H1 (cell line): Measurements from ENCODE around the gene PTPRG. TPM values are rescaled to one million over a fixed set of nuclear protein-coding genes. Genes with fewer than 3 reads are reported as not detected.

Experiments
- CTCF ChIA-PET: fragments of 300-600 bp; sonication (Branson Sonifier 250); formaldehyde crosslinking; loops from one replicate; lab custom pipeline; 2021; ENCODE audit not compliant: partially characterized antibody; lab: Charles Lee
- POLR2A ChIA-PET: fragments of 300-600 bp; sonication (Branson Sonifier 250); formaldehyde crosslinking; loops from one replicate; lab custom pipeline; 2021; ENCODE audit warnings: inconsistent platforms; ENCODE audit not compliant: partially characterized antibody; lab: Charles Lee
- DNase-seq, 2 experiments: peaks; one replicate each; pipeline versions ENCODE4 v3.0.0 to v3.0.0-alpha.2; 2010 to 2022; ENCODE audit warnings: low spot score in 2 of 2, low read depth in 1 of 2, mixed read lengths in 1 of 2
- FAIRE-seq: peaks from 2 replicates; lab custom pipeline; 2011; peaks lifted over from hg19 to GRCh38; lab: Jason Lieb, UNC
- H2AFZ ChIP-seq: 2 replicates; pipeline ENCODE4 v1.8.1; 2012; ENCODE audit warnings: low read length, inconsistent platforms
- H2AK5ac ChIP-seq: 2 replicates; pipeline ENCODE4 v1.6.1; 2013; ENCODE audit warnings: low read depth, low read length
- H2BK120ac ChIP-seq: replicated peaks from 2 replicates; pipeline ENCODE3; 2013; ENCODE audit warnings: low read depth, low read length, inconsistent platforms
- H2BK12ac ChIP-seq: 2 replicates; pipeline ENCODE4 v1.6.1; 2013; ENCODE audit warnings: low read depth, low read length
- H2BK15ac ChIP-seq: 2 replicates; pipeline ENCODE4 v1.6.1; 2013; ENCODE audit warnings: low read length
- H2BK20ac ChIP-seq: 2 replicates; pipeline ENCODE4 v1.6.1; 2013; ENCODE audit warnings: low read length
- H2BK5ac ChIP-seq: 2 replicates; pipeline ENCODE4 v1.6.1; 2013; ENCODE audit warnings: low read depth, low read length
- H3K14ac ChIP-seq: 2 replicates; pipeline ENCODE4 v1.6.1; 2013; ENCODE audit warnings: inconsistent platforms; ENCODE audit not compliant: insufficient read length
- H3K18ac ChIP-seq: 2 replicates; pipeline ENCODE4 v1.6.1; 2013; ENCODE audit warnings: low read length; ENCODE audit errors: extremely low read depth
- H3K23ac ChIP-seq: 2 replicates; pipeline ENCODE4 v1.6.1; 2013; ENCODE audit warnings: inconsistent platforms; ENCODE audit not compliant: insufficient read length
- H3K23me2 ChIP-seq: 2 replicates; pipeline ENCODE4 v1.6.1; 2013; ENCODE audit warnings: low read depth, low read length
- H3K27ac ChIP-seq: 2 replicates; pipeline ENCODE4 v1.6.1; 2011; ENCODE audit warnings: low read depth, low read length, inconsistent platforms
- H3K27me3 ChIP-seq, 4 experiments: replicated peaks in 1 of 4; 1 replicate in 1 of 4; 2 replicates in 3 of 4; pipeline versions ENCODE4 v1.6.1 to v1.8.1; 2011 to 2013; ENCODE audit warnings: low read length in 3 of 4, mild to moderate bottlenecking in 3 of 4, inconsistent platforms in 2 of 4, mixed read lengths in 2 of 4, moderate library complexity in 1 of 4; ENCODE audit not compliant: control insufficient read depth in 3 of 4, insufficient read depth in 3 of 4; ENCODE audit errors: extremely low read depth in 1 of 4
- H3K36me3 ChIP-seq, 4 experiments: 2 replicates each; pipeline versions ENCODE4 v1.6.1 to v1.8.1; 2011 to 2013; ENCODE audit warnings: mild to moderate bottlenecking in 4 of 4, low read length in 3 of 4, moderate library complexity in 2 of 4, control low read depth in 1 of 4, inconsistent platforms in 1 of 4; ENCODE audit not compliant: insufficient read depth in 4 of 4, control insufficient read depth in 2 of 4
- H3K4ac ChIP-seq: replicated peaks from 2 replicates; pipeline ENCODE3; 2013; ENCODE audit warnings: low read length, low read depth, mixed read lengths, inconsistent platforms; ENCODE audit not compliant: insufficient read length
- H3K4me1 ChIP-seq, 4 experiments: replicated peaks in 1 of 4; 1 replicate in 1 of 4; 2 replicates in 3 of 4; pipeline versions ENCODE4 v1.6.1 to v1.8.1; 2011 to 2013; ENCODE audit warnings: low read length in 3 of 4, inconsistent platforms in 2 of 4, mixed read lengths in 1 of 4; ENCODE audit not compliant: insufficient read depth in 4 of 4, control insufficient read depth in 3 of 4
- H3K4me2 ChIP-seq, 2 experiments: 2 replicates each; pipeline versions ENCODE4 v1.6.1 to v1.8.1; 2011 to 2013; ENCODE audit warnings: low read depth in 2 of 2, low read length in 2 of 2, control low read depth in 1 of 2, inconsistent platforms in 1 of 2, mild to moderate bottlenecking in 1 of 2; ENCODE audit not compliant: insufficient read depth in 1 of 2
- H3K4me3 ChIP-seq, 4 experiments: fragments of 200-600, 300-600 bp in 1 of 4; sonication (generic), shearing (Covaris generic), sonication (Bioruptor Twin) in 1 of 4; 2 replicates each; pipeline versions ENCODE4 v1.5.1 to v1.8.1; 2011 to 2016; ENCODE audit warnings: low read length in 4 of 4, low read depth in 3 of 4, control low read depth in 2 of 4, inconsistent platforms in 2 of 4, mild to moderate bottlenecking in 2 of 4, mixed read lengths in 1 of 4, moderate library complexity in 1 of 4; ENCODE audit not compliant: insufficient read depth in 2 of 4; ENCODE audit errors: extremely low read depth in 1 of 4
- H3K56ac ChIP-seq: replicated peaks from 2 replicates; pipeline ENCODE3; 2013; ENCODE audit warnings: low read depth, mild to moderate bottlenecking, mixed read lengths, low read length, inconsistent platforms; ENCODE audit not compliant: insufficient read length
- H3K79me1 ChIP-seq: 2 replicates; pipeline ENCODE4 v1.6.1; 2013; ENCODE audit warnings: low read depth, low read length, control low read depth
- H3K79me2 ChIP-seq, 2 experiments: 2 replicates each; pipeline versions ENCODE4 v1.6.1 to v1.8.1; 2012 to 2013; ENCODE audit warnings: low read length in 2 of 2, mild to moderate bottlenecking in 2 of 2, inconsistent platforms in 1 of 2; ENCODE audit not compliant: insufficient read depth in 2 of 2, control insufficient read depth in 1 of 2
- H3K9ac ChIP-seq, 4 experiments: replicated peaks in 1 of 4; 1 replicate in 1 of 4; 2 replicates in 3 of 4; pipeline versions ENCODE4 v1.6.1 to v1.8.1; 2011 to 2013; ENCODE audit warnings: low read depth in 3 of 4, low read length in 3 of 4, control low read depth in 2 of 4, mild to moderate bottlenecking in 2 of 4, moderate library complexity in 2 of 4, inconsistent platforms in 1 of 4; ENCODE audit errors: extremely low read depth in 1 of 4
- H3K9me3 ChIP-seq, 2 experiments: 2 replicates each; pipeline versions ENCODE4 v1.6.1 to v1.8.1; 2012 to 2013; ENCODE audit warnings: mild to moderate bottlenecking in 2 of 2, moderate library complexity in 2 of 2, control low read depth in 1 of 2, inconsistent platforms in 1 of 2, low read depth in 1 of 2, low read length in 1 of 2, mixed read lengths in 1 of 2; ENCODE audit not compliant: insufficient read depth in 2 of 2
- H4K20me1 ChIP-seq, 2 experiments: replicated peaks in 1 of 2; 2 replicates each; pipeline versions ENCODE3 to v1.8.1; 2011 to 2013; ENCODE audit warnings: inconsistent platforms in 2 of 2, low read length in 2 of 2, mild to moderate bottlenecking in 1 of 2; ENCODE audit not compliant: insufficient read depth in 2 of 2, control insufficient read depth in 1 of 2
- H4K5ac ChIP-seq: 2 replicates; pipeline ENCODE4 v1.6.1; 2013; ENCODE audit warnings: low read length, low read depth, mixed read lengths, inconsistent platforms; ENCODE audit not compliant: insufficient read length
- H4K8ac ChIP-seq: 2 replicates; pipeline ENCODE4 v1.8.0; 2013; ENCODE audit warnings: mild to moderate bottlenecking, moderate library complexity, low read length, inconsistent platforms; ENCODE audit not compliant: insufficient read depth; ENCODE audit errors: extremely low read depth
- H4K91ac ChIP-seq: replicated peaks from 2 replicates; pipeline ENCODE3; 2013; ENCODE audit warnings: low read length, mixed read lengths, inconsistent platforms; ENCODE audit not compliant: insufficient read length
- ASH2L ChIP-seq: fragments of 200-600, 300-600 bp; sonication (generic); IDR thresholded peaks from one replicate; pipeline ENCODE4 v1.7.1; 2017; ENCODE audit warnings: low read length
- EZH2 ChIP-seq: fragments of 200-600 bp; sonication (generic); IDR thresholded peaks from 2 replicates; pipeline ENCODE4 v1.7.1; 2012; ENCODE audit warnings: low read depth, mild to moderate bottlenecking, moderate library complexity, low read length, inconsistent platforms; ENCODE audit not compliant: severe bottlenecking
- GTF2F1 ChIP-seq: IDR thresholded peaks from 2 replicates; pipeline ENCODE4 v1.6.1; 2012; ENCODE audit warnings: low read depth, low read length, improper control_type of control experiment, borderline replicate concordance
- HDAC2 ChIP-seq, 2 experiments: fragments of 300-600 bp in 1 of 2; sonication (generic) in 1 of 2; IDR thresholded peaks; 2 replicates each; pipeline ENCODE4 v1.6.1; 2011 to 2012; ENCODE audit warnings: low read depth in 2 of 2, low read length in 2 of 2, mild to moderate bottlenecking in 2 of 2, moderate library complexity in 2 of 2, borderline replicate concordance in 1 of 2, inconsistent platforms in 1 of 2
- JUN ChIP-seq: IDR thresholded peaks from 2 replicates; pipeline ENCODE4 v1.6.1; 2011; ENCODE audit warnings: low read depth, mild to moderate bottlenecking, improper control_type of control experiment, low read length
- POLR2A ChIP-seq, 2 experiments: IDR thresholded peaks; 1 replicate in 1 of 2; 2 replicates in 1 of 2; pipeline ENCODE4 v1.6.1; 2011; ENCODE audit warnings: low read depth in 2 of 2, low read length in 2 of 2, mild to moderate bottlenecking in 2 of 2; ENCODE audit errors: control extremely low read depth in 1 of 2
- RAD21 ChIP-seq, 2 experiments: IDR thresholded peaks in 1 of 2; conservative IDR thresholded peaks in 1 of 2; 2 replicates each; pipeline ENCODE4 v1.6.1; 2011; ENCODE audit warnings: low read depth in 2 of 2, low read length in 2 of 2, improper control_type of control experiment in 1 of 2, inconsistent platforms in 1 of 2, mild to moderate bottlenecking in 1 of 2, moderate library complexity in 1 of 2
- RBBP5 ChIP-seq: IDR thresholded peaks from 2 replicates; pipeline ENCODE4 v1.7.1; 2012; ENCODE audit warnings: low read depth, mild to moderate bottlenecking, inconsistent platforms, low read length, moderate library complexity, borderline replicate concordance
- SIN3A ChIP-seq, 2 experiments: IDR thresholded peaks in 1 of 2; conservative IDR thresholded peaks in 1 of 2; 2 replicates each; pipeline ENCODE4 v1.6.1; 2011 to 2012; ENCODE audit warnings: low read length in 2 of 2, improper control_type of control experiment in 1 of 2, low read depth in 1 of 2, mild to moderate bottlenecking in 1 of 2
- SP2 ChIP-seq: IDR thresholded peaks from 2 replicates; pipeline ENCODE4 v1.6.1; 2012; ENCODE audit warnings: mild to moderate bottlenecking, low read length, inconsistent platforms
- TCF12 ChIP-seq: IDR thresholded peaks from 2 replicates; pipeline ENCODE4 v1.6.1; 2011; ENCODE audit warnings: low read depth, mild to moderate bottlenecking, low read length
- WGBS, 2 experiments: shearing (Covaris generic) in 1 of 2; methylation state at CpG; one replicate each; pipeline versions ENCODE4 v1.1.6 to v1.1.7; 2013 to 2015; ENCODE audit warnings: low lambda C conversion rate in 2 of 2, mixed read lengths in 2 of 2, inconsistent platforms in 1 of 2, low coverage in 1 of 2, missing lambda C conversion rate in 1 of 2; ENCODE audit not compliant: insufficient replicate concordance in 2 of 2, insufficient coverage in 1 of 2, insufficient read length in 1 of 2; ENCODE audit errors: extremely low coverage in 1 of 2, missing lambda C conversion rate in 1 of 2; 5-methylcytosine and 5-hydroxymethylcytosine counted together
- polyA plus RNA-seq, 7 experiments: library from polyadenylated mRNA; depleted of rRNA in 3 of 7; stranded (reverse) in 5 of 7; unstranded in 2 of 7; fragments of >200 nt in 5 of 7; fragments of 200-250 nt in 2 of 7; gene quantifications; 1 replicate in 5 of 7; 2 replicates in 1 of 7; 4 replicates in 1 of 7; pipeline versions ENCODE4 v1.2.1 to v1.2.3, GENCODE V29; 2011 to 2013; ENCODE audit warnings: missing spikeins in 2 of 7, mixed read lengths in 2 of 7
- total RNA-seq: library from RNA; stranded (reverse); fragmentation: NEBNext Ultra II Directional; extraction: Animal tissue kit (Norgen Biotek cat#: 25700); gene quantifications from 2 replicates; pipeline ENCODE4 v1.2.1, GENCODE V29; 2021

The PTPRG gene
- total and polyA plus RNA-seq, 2 of the 8 experiments (the other 6 are each of a cell fraction or from before 2014, with no cell fraction given), result 23.3 to 96.2 TPM

DNA sequence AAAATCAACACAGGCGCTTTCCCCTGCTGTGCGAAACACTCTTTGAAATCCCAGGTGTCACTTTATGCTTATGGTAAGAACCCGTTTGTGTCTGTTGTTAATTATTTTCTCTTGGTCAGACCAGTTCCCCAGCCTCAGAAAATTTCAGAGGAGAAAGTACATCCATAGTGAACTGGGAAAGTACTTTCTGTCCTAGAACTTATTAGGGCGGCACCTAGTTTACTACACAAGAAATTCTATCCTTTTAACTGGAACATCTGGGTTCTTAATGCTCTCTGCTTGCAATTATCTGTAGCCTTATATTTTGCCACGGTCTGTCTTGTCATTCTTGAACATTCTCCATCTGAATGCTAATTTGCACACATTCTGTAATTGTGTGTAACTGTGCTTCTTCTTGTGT lies 215.0 kb downstream of the PTPRG start:
- Histone ChIP-seq H3K9me3 (no peaks in the 10 kb centered on the region), H3K23me2 (no peaks in the 10 kb centered on the region; the same call in 1 of the 2 replicates), H3K56ac (no peak overlapping the region), H3K27me3 (no peaks in the 10 kb centered on the region), H3K14ac (no peak overlapping the region), H2BK20ac (no peak overlapping the region), H4K91ac (no peak overlapping the region), H2BK12ac (no peak overlapping the region), H2AK5ac (no peak overlapping the region), H2BK5ac (no peak overlapping the region), H3K27ac (no peak overlapping the region), H3K4me3 (no peak overlapping the region), H2BK15ac (no peak overlapping the region), H3K79me2 (peaks cover 0 to 92% of the 10 kb centered on the region in 2 experiments; a peak in 3 of 4 replicates), H3K9ac (no peak overlapping the region), H3K4ac (no peak overlapping the region), H3K79me1 (peaks cover 8% of the 10 kb centered on the region), H3K36me3 (no peaks in the 10 kb centered on the region), H2BK120ac (no peak overlapping the region), H3K23ac (no peak overlapping the region), H4K8ac (no peak overlapping the region), H4K5ac (no peak overlapping the region), H3K18ac (no peak overlapping the region), H2AFZ (no peak overlapping the region), H3K4me2 (no peak overlapping the region), H3K4me1 (peaks cover 2 to 9% (median 5%) of the 10 kb centered on the region in 4 experiments; a peak in 4 of 7 replicates), H4K20me1 (peaks cover 2 to 3% of the 10 kb centered on the region in 2 experiments)
- no peak for TF ChIP-seq SIN3A (conservative IDR thresholded peaks at IDR 0.05 in 1 of 2, IDR thresholded peaks at IDR 0.05 in 1 of 2; ENCODE audit: low read depth in 1 of 2, low read length in 2 of 2)
- TF ChIP-seq HDAC2 (IDR thresholded peaks at IDR 0.05; ENCODE audit: borderline replicate concordance in 1 of 2, low read depth in 2 of 2, low read length in 2 of 2), result no peak
- TF ChIP-seq EZH2, result no peak
- no peak for TF ChIP-seq POLR2A (IDR thresholded peaks at IDR 0.05; ENCODE audit: control extremely low read depth in 1 of 2, low read depth in 2 of 2, low read length in 2 of 2)
- no peak for TF ChIP-seq TCF12
- TF ChIP-seq RBBP5, result no peak
- TF ChIP-seq GTF2F1, result no peak
- no peak for TF ChIP-seq JUN
- TF ChIP-seq ASH2L, result no peak
- TF ChIP-seq SP2, result no peak
- no peak for TF ChIP-seq RAD21 (IDR thresholded peaks at IDR 0.05 in 1 of 2, conservative IDR thresholded peaks at IDR 0.05 in 1 of 2; ENCODE audit: low read depth in 2 of 2, low read length in 2 of 2)
- DNase-seq (no peak), FAIRE-seq (no peak)
- CTCF ChIA-PET, result interaction anchor here (0.7 to 1.4 kb wide), 3 partner anchors 79 to 212 kb away, joined by 3 to 4 read pairs (median 3); no protein-coding TSS in a partner anchor
- 86% methylated on average over 5 of the region's 5 CpGs; no CpG with 5 or more reads in 1 of the 2 experiments for WGBS, 2 experiments
- POLR2A ChIA-PET, result interaction anchor here (0.5 to 0.7 kb wide), 2 partner anchors 116 to 124 kb away, joined by 3 read pairs; no protein-coding TSS in a partner anchor
